ENCODE measurements around the gene C4BPB. TPM values are rescaled to one million over a fixed set of nuclear protein-coding genes. Genes with fewer than 3 reads are reported as not detected.

Gene C4BPB
- polyA plus RNA-seq, 1 experiment = not detected

DNA sequence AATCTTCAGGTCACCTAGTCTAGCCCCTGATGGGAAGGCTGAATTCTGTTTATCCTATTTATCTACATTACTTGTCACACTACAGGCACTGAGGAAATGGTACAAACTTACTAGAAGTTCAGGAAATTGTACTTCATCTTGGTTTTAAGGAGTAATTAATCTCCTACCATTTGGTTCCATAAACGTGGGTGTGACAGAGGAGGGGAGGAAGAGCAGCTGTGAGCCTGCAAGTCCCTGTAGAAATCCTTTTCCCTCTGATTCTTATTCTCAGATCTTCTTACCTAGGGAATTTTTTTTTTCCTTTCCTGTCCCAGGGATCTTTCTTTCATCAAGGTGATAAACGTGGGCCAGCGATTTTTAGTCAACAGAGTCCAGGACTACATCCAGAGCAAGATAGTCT, 21.5 kb upstream of the C4BPB start:
- no peak for DNase-seq (ENCODE audit: low read depth, low spot score)
- Histone ChIP-seq H3K27ac (ENCODE audit: low read depth, low read length) (no peak overlapping the region), H3K27me3 (ENCODE audit: control insufficient read depth, insufficient read depth, low read length) (no peaks in the 10 kb centered on the region), H3K9me3 (ENCODE audit: control insufficient read depth, insufficient read depth, low read length) (no peaks in the 10 kb centered on the region), H3K4me3 (ENCODE audit: low read depth, low read length) (no peak overlapping the region)
- no peak for TF ChIP-seq CTCF (IDR thresholded peaks at IDR 0.05; ENCODE audit: low read depth, low read length)
- CTCF ChIA-PET = no interaction called here
- POLR2A ChIA-PET = no interaction called here

DNA sequence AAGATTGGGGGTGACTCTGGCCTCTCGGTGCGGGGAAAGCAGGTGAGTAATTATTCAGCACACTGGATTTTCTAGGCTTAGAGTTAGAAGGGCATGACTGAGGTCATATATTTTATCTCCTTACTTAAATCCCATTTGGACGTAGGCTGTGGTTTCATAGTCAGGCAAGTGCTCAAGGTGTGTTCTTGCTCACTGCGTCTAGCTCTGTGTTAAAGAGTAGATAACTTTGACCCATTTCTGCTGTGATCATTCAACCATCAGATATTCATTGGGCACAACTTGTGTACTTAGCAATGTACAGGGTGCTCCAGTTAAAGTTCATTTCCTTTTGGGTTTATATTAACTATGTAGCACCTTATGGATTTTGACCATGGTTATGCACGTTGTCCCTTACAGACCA, 21.0 kb upstream of the C4BPB start:
- Histone ChIP-seq H3K4me3 (ENCODE audit: low read depth, low read length) (no peak overlapping the region), H3K27ac (ENCODE audit: low read depth, low read length) (no peak overlapping the region), H3K9me3 (ENCODE audit: control insufficient read depth, insufficient read depth, low read length) (no peaks in the 10 kb centered on the region), H3K27me3 (ENCODE audit: control insufficient read depth, insufficient read depth, low read length) (no peaks in the 10 kb centered on the region)
- no peak for DNase-seq (ENCODE audit: low read depth, low spot score)
- ChIA-PET CTCF (no interaction called here), POLR2A (no interaction called here)
- TF ChIP-seq CTCF (IDR thresholded peaks at IDR 0.05; ENCODE audit: low read depth, low read length) = no peak

DNA sequence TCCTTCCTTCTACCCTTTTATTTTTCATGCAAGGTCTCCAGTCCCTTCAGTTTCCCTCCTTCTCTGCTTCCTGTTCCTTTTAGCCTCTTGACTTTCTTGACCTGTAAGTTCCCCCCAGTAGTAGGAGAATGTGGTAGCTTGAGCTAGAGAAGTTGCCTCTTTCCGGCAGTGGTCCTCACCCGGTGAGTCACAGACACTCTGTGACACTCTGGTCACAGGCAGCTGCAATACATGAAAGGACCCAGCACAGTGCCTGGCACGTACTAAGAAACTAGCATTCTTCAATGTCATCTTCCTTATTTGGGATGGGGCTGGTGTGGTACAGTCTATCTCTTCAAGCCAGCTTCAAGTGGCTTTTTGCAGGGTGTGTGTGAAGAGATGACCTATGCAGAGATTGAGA, 19.6 kb upstream of the C4BPB start:
- Histone ChIP-seq H3K9me3 (ENCODE audit: control insufficient read depth, insufficient read depth, low read length) (no peaks in the 10 kb centered on the region), H3K4me3 (ENCODE audit: low read depth, low read length) (no peak overlapping the region), H3K27me3 (ENCODE audit: control insufficient read depth, insufficient read depth, low read length) (no peaks in the 10 kb centered on the region), H3K27ac (ENCODE audit: low read depth, low read length) (no peak overlapping the region)
- DNase-seq (ENCODE audit: low read depth, low spot score) = no peak
- TF ChIP-seq CTCF (IDR thresholded peaks at IDR 0.05; ENCODE audit: low read depth, low read length) = no peak
- POLR2A ChIA-PET = no interaction called here
- CTCF ChIA-PET = interaction anchor here (1.0 to 1.5 kb wide), 2 partner anchors 9 to 19 kb away, joined by 5 read pairs; no protein-coding TSS in a partner anchor

- DNase-seq (ENCODE audit: low read depth, low spot score) = no peak
- Histone ChIP-seq H3K9me3 (ENCODE audit: control insufficient read depth, insufficient read depth, low read length) (no peaks in the 10 kb centered on the region), H3K27ac (ENCODE audit: low read depth, low read length) (no peak overlapping the region), H3K4me3 (ENCODE audit: low read depth, low read length) (no peak overlapping the region), H3K27me3 (ENCODE audit: control insufficient read depth, insufficient read depth, low read length) (no peaks in the 10 kb centered on the region)
- TF ChIP-seq CTCF (IDR thresholded peaks at IDR 0.05; ENCODE audit: low read depth, low read length) = no peak
- ChIA-PET CTCF (interaction anchor here (0.5 to 1.0 kb wide), 2 partner anchors 20 to 252 kb away, joined by 4 to 5 read pairs; no protein-coding TSS in a partner anchor), POLR2A (no interaction called here)
Measured at GRCh38 chr1:207069858-207070506, 18.7 kb upstream of the C4BPB start.

GRCh38 chr1:207070811-207071210, 17.8 kb upstream of the C4BPB start:
- DNase-seq (ENCODE audit: low read depth, low spot score) = no peak
- Histone ChIP-seq H3K27ac (ENCODE audit: low read depth, low read length) (no peak overlapping the region), H3K4me3 (ENCODE audit: low read depth, low read length) (no peak overlapping the region), H3K27me3 (ENCODE audit: control insufficient read depth, insufficient read depth, low read length) (peaks cover 4% of the 10 kb centered on the region), H3K9me3 (ENCODE audit: control insufficient read depth, insufficient read depth, low read length) (no peaks in the 10 kb centered on the region)
- CTCF ChIA-PET = interaction anchor here (1.0 to 1.5 kb wide), 3 partner anchors 9 to 21 kb away, joined by 4 to 8 read pairs (median 4); no protein-coding TSS in a partner anchor
- POLR2A ChIA-PET = no interaction called here
- TF ChIP-seq CTCF (IDR thresholded peaks at IDR 0.05; ENCODE audit: low read depth, low read length) = no peak

All from AG04450 (cell line).